HUDEP-2 (cell line): ENCODE results near the gene CWF19L1.

ENCODE experiments used
- DNase-seq, 76 experiments: peaks; one replicate each; lab custom pipeline; 2025; ENCODE audit not compliant: unreplicated experiment in 76 of 76; lab: John Stamatoyannopoulos, UW

CWF19L1 gene

DNA sequence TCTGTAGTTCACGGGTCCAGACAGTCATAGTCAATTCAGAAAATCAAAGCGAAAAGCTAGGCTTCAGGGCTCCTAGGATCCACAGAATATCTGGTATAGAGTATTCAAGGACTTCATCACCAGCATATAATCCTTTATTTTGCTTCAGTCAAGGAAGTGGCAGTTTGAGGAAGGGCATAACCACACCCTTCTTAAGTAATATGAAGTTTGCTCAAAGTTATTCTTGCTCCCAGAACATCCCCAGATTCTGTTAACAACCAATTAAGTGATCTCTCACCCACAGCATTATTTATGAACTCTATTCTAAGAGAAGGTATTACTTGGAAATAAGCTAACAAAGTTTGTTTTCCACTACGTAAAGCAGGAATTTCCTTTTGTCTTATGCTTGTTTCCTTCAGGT lies 13.2 kb downstream of the CWF19L1 start:
- no peak for DNase-seq

DNA sequence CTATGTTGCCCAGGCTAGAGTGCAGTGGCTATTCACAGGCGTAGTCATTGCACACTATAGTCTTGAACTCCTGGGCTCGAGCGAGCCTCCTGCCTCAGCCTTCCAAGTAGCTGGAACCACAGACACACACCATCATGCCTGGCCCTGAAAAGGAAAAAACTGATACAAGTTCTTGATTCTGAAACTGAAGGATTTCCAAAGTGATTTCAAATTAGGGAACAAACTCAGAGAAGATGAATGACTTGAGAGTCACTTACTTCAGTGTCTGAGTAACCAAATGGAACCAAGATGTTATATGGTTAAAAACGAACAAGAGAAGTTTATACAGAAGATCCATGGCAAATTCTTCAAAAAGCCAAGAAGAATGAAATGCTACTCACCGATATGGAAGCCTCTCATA lies 14.4 kb downstream of the CWF19L1 start:
- no peak for DNase-seq

DNA sequence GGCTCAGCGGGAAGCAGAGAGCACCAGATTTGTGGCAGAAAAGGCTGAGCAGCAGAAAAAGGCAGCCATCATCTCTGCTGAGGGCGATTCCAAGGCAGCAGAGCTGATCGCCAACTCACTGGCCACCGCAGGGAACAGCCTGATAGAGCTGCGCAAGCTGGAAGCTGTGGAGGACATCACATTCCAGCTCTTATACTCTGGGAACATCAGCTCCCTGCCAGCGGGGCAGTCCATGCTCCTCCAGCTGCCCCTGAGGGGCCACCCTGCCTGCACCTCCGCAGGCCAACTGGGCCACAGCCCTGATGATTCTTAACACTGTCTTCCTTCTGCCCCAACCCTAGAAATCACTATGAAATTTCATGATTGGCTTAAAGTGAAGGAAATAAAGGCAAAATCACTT lies 18.6 kb downstream of the CWF19L1 start:
- no peak for DNase-seq

DNA sequence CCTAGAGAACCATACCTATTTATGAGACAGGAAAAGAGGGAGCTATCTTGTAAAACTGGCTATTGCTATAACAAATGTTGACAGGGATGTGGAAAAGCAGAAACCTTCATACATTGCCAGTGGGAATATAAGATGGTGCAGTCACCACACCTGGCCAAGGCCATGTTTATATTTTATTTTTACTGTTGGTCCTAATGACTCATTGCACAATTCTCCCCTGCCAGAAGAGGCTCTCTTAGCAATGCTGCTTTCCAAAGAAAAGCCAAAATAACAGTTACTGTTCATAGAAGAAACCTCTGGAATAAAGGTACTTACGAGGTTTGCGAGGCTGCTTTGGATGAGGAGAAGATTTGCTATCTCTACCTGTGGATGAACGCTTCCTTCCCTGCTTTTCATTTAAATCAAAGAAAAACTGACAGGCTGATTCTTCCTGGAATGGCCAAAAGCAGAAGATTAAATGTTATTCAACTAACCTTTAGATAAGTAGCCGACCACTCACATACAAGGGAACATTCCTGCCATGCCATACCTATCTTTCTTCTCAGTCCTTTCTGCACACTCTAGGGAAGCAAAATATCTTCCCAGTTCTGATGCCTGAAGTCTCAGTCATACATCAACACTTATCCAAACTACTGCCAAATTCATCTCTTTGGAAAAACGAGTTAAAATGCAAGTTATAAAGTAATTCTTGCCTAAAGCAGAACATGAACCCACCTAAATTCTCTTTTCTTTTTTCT lies 21.8 kb downstream of the CWF19L1 start:
- no peak for DNase-seq

DNA sequence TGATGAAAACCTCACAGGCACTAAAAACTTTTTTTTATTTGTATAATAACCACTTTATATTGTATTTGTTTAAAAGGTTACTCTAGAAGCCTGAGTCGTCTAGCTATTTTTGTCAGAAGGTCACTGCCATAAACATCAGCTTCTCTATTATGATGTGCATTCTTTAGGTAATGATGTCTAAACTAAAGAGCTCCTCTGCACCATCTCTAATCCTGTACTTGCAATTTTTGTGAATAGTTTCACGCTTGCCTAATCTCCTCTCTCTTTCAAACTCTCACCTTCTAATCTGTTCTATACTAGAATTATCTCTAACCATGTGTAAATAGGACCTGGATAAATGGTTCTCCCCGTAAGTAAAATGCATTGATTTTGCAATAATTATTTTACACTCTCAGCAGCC lies 27.6 kb downstream of the CWF19L1 start:
- DNase-seq = no peak

DNA sequence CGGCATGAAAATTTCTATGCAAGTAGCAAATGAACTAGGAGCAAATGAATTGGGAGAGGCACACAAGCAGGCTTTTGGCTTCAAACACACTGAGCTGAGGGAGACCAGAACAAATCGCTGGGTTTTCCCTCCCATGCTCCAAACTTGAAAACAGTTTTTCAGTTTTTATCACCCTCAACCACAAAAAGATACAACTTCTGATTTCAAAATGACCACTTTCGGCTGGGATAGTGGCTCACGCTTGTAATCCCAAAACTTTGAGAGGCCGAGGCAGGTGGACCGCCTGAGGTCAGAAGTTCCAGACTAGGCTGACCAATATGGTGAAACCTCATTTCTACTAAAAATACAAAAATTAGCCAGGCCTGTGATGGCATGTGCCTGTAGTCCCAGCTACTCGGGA lies 29.0 kb downstream of the CWF19L1 start:
- DNase-seq = no peak

DNA sequence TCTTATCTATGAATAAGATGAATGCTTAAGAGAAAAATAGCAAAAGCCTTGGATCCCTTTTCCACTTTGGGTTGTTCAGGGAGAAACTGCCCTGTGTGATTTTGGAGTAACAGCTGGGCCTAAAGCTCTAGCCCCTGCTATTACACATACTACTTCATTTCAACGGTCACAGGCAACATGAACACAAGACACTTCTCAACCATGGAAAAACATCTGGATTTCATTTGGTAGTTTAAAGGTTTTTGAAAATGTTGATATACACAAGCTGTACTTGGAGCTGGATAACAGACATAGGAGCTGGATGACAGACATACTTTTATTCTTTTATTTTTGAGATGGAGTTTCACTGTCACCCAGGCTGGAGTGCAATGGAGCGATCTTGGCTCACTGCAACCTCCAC lies 35.3 kb downstream of the CWF19L1 start:
- no peak for DNase-seq

DNA sequence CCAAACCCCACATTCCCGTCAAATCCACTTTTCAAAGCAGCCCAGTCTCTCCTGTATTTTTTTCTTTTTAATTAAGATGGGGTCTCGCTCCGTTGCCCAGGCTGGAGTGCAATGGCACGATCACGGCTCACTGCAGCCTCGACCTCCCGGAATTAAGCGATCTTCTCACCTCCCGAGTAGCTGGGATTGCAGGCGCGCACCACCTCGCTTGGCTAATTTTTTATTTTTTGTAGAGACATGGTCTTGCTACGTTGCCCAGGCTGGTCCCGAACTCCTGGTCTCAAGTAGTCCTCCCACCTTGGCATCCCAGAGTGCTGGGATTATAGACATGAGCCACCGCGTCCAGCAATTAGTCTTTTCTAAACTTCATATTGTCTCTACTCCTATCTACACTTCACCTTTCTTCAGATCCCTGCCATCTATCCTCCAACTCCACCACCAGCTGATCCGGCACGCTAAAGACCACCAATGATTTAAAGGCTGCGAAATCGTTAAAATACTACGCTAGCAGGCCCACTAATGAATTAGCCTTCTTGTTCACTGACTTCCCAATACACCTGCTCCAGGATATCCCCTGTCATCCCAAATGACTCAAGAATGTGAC lies 37.5 kb downstream of the CWF19L1 start:
- DNase-seq = peak in 1 of 76 experiments; percentile 35

DNA sequence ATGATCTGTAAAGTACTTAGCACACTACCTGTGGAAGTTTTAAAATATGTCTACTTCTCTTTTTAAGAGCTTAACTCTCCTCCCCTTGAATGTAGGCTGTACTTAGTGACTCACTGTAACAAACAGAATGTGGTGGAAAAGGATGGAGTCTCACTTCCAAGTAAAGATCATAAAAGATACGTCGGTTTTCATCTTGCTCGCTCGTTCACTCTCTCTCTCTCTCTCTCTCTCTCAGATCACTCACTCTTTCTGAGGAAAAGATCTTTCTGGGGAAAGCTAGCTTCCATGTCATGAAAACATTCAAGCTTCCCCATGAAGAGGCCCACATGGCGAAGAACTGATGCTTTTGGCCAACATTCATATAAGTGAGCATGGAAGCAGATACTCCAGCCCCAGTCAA lies 43.6 kb downstream of the CWF19L1 start:
- peak in 8 of 76 experiments; percentile 1 to 49 (median 28) for DNase-seq

DNA sequence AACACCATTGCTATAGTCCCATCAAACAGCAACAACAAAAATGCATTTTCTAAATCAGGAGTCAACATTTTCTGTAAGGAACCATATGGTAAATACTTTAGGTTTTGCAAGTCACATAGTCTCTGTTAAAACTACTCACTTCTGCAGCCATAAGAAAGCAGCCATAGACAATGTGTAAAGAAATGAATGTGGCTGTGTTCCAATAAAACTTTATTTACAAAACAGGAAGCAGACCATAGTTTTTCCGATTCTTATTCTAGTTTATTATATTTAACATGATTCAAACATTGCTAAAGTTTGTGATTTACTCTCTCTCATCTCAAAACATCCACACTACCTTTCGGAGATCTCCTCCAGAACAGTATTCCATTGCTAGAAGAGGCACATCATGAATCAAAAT lies 44.9 kb downstream of the CWF19L1 start:
- no peak for DNase-seq

DNA sequence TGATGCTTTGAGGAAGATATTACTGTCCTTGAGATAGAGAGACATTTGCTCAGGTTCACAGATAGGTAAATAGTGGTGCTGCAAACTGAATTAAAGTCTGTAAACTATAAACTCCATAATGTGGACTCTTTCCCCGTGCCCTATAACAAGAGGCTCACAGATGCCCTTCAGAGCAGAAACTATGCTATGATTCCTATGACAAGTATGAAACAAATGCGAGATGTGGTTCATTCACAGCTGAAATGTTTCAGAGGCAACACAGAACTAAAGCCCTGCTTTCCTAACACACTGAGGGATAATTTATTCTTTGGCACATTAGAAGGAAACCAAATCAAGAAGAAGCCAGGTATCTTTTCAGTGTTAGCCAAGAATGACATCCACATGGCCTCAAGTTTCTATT lies 51.4 kb downstream of the CWF19L1 start:
- DNase-seq = no peak

DNA sequence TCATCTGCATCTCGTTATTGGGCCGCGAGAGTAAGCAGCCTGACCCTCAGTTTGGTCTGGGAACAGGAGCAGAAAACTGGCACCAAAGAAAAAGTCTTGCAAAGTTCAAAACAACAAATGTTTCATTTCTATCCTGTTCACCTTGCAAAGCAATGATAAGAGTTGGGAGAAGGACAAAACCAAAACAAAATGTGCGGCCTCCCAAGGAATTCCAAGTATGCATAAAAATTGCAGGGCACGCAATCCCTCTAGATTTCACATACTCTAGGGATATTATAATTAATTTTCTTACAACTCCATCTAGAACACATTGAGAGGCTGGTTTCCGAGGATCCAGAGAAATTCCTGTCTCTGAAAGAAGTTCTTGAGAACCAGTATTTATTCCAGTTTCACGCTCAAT lies 58.1 kb downstream of the CWF19L1 start:
- DNase-seq = no peak

DNA sequence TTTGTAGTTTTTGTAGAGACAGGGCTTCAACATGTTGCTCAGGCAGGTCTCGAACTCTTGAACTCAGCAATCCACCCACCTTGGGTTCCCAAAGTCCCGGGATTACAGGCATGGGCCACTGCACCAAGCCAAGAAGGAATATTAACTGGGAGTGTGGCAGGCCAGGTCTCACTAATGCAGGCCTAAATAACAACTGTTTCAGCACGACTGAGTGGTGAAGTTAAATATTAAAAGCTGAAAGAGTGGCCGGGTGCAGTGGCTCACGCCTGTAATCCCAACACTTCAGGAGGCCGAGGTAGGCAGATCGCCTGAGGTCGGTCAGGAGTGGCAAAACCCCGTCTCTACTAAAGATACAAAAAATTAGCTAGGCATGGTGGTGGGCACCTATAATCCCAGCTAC lies 59.2 kb downstream of the CWF19L1 start:
- no peak for DNase-seq

DNA sequence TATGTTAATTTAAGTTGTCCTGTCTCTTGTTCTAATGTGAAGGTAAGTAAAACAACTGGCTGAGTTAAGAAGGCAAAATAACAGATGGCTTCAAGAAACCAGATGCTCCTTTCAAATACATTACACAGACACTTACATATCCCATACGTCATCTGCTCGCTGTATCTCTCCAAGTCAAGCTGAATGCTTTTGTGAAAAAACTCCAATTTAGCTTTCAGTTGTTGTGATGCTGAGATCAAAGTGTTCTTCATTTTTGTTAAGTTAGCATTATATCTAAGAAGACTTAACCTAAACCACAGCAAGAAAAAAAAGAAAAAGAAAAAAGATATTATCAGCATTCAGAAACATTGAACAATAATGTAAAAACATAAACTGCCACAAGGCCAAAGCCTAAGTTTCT lies 63.1 kb downstream of the CWF19L1 start:
- DNase-seq = no peak

DNA sequence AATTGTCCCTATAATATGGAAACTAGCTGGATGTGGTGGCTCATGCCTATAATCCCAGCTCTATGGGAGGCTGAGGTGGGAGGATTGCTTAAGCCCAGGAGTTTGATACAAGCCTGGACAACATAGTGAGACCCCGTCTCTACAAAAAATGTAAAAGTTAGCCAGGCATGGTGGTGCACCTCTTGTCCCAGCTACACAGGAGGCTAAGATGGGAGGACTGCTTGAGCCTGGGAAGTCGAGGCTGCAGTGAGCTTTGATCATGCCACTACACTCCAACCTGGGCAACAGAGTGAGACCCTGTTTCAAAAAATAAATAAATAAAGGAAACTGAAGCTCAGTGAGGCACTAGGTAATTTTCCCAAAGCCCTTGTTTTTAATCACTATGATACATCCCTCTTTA lies 65.9 kb downstream of the CWF19L1 start:
- no peak for DNase-seq

DNA sequence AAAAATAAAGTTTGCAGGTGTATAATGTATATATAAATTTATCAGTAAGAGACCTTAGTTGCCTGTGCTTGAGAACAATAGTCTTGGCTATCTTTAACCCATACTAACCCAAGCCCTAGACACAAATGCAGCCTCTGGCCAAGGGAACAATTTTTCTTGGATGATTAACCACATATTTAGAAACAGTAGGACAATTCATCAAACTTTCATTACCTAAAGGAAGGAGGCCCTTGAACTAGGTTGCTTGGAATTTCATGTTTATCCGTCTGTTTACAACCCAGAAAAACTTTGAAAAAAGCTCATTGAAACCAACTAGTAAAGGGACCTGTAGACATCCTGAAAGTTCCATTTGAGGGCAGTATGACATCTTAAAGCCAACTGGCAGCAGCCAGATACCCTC lies 72.7 kb downstream of the CWF19L1 start:
- DNase-seq = no peak

DNA sequence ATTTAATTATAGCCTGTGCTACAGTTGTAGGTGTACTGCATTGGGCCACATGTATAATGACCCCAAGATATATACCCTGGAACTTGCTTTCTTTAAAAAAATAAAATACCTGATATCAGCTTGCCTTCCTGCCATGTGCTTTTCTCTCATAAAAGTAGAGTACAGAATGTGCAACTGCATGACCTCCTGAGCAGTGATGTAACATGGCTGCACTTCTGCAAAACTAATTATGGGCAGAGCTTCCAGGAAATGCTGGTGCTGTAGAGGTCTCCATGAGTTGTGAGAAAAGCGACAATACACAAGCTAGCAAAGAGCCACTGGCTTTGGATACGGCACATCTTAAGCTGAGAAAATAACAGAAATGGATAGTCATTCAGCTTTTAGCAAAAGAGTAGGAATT lies 75.1 kb downstream of the CWF19L1 start:
- no peak for DNase-seq

DNA sequence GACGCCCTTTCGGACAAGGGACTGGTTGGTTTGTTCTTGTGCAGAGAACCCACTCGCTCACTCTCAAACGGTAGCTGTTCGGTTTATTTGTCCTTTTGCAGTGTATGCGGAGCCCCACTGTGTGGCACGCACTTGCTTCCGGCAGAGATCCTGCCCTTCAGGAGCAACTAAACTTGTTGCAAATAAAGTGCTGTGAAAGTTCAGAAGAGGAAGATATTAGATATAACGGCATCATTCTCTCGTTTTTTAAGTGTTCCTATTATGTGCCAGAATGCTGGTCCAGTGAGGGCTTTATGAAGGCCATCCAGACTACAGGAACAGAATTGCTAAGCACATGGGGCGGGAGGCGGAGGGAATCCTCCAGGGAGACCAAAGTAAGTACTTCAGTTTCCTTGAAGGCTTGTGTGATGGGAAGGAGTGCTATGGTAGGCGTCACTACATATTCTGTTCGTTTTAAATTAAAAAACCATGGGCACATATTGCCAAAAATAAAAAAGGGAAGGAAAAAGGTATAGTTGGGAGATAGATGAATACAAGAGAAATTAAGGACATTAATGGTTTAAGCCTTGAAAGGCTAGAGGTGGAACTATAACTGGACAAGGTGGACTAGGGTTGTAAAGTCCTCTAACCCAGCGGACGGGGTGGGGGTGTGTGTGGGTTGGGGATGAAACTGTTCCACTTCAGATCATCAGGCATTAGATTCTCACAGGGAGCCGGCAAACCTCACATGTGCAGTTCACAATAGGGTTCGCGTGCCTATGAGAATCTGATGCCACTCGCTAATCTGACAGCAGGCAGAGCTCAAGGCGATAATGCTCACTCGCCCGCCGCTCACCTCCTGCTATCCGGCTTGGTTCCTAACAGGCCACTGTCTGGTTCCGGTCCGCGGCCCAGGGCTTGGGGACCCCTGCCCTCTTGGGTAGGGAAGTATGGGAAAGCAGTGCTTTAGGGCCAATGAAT lies 80.9 kb downstream of the CWF19L1 start:
- peak in 62 of 76 experiments; percentile 1 to 75 (median 34) for DNase-seq

DNA sequence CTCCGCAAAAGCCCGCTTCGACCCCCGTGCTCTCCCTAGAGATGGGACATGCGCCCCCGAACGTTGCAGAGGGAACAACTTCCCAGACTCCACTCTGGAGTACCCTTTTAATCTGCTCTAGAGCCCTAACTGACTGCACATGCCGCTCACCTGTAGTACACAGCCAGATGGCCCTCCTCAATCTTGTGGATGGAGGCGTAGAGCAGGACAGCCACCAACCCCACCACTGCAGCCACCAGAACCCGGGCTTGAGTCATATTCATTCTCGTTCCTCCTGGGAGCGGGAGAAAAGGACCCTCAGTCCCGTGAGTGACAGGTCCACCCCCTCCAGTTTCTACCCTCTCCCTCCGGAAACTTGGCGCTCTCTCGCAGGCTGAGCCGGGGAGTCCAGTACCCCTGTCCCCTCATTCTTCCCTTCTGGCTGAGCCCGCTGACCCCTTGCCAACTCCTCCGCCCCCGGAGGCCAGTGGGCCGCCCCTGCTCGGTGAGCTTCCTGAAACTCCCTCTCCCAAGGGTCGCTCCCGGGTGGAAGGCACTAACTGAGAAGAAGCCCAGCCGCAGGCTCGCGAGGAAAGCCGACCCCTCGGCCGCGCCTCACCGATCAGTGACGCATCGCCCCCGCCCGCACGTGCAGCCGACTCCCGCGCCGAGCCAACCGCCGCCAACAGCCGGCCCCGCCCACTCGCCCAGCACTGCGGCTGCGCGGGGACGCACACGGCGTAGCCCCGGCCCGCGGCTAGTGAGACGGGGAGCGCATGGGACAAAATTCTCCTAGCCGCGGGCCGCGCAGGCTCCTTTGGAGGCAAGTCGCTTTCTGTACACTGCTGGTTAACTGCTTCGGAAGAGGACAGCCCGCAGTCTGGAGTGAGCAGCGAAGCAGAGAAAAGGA lies 81.8 kb downstream of the CWF19L1 start, which contains the start of gene ERLIN1:
Gene ERLIN1, minus strand, starts transcription at position 666 of the 889 bp plus-strand sequence. Its CDS starts 403 bp downstream, at position 263.
- DNase-seq = peak in 75 of 76 experiments; percentile 27 to 94 (median 85)

DNA sequence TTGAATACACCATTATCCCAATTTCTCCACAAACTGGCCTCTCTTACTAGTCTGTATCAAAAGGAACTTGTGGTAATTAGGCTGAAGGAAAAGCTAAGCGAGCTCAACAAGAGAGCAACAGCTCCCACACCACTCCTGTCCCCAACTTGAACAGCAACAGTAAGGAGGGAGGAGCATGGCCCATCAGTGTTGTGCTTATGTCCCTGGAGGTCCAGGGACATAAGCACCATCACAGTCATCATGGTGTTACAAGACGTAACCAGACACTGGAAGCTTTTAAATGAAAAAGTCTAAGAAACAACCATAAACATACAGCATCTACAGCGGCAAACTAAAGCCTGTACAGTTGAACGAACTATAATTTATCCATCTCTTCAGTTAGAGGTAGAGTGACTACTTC lies 82.6 kb downstream of the CWF19L1 start:
- DNase-seq = peak in 39 of 76 experiments; percentile 1 to 42 (median 10)
